NCI-H146 (cell line): Measurements from ENCODE around the gene GAB1.
A peak's percentile ranks its signal among the peaks of the same experiment; 100 is the strongest.

Source experiments
- DNase-seq: peaks from one replicate; lab custom pipeline; 2025; lab: John Stamatoyannopoulos, UW

GAB1 gene

DNA sequence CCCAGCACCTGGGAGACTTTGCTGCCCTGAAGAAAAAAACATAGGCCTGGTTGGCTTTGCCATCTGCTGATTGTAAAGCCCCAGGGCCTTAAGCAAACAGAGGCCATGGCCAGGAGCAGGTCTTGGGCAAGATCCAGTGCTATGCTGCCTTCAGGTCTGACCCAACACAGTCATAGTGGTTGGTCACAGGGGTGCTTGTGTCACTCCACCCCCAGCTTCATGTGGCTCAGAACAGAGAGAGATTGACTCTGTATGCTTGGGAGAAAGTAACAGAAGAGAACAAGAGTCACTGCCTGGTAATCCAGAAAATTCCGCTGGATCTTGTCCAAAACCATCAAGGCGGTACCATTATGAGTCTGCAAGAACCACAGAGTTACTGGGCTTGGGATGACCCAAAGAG, 152.4 kb downstream of the GAB1 start:
- DNase-seq: no peak

DNA sequence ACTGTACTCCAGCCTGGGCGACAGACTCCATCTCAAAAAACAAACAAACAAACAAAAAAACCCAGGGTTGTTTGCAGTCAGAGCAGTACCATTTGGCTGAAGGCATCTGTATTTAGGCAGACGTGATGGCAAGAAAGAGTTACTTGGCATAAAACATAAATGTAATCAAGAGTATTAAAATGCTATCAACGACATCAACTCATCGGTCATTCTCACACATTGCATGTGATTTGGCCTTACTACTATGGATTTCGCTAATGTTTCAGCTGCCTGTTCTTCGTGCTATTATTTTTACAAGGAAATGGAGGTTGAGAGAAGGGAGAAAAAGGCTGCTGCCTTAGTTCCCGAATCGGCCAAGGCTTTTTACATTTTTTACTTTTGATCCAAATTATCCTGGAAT, 161.3 kb downstream of the GAB1 start:
- no peak for DNase-seq

GRCh38 chr4:143502231-143502630, 165.6 kb downstream of the GAB1 start:
- no peak for DNase-seq

DNA sequence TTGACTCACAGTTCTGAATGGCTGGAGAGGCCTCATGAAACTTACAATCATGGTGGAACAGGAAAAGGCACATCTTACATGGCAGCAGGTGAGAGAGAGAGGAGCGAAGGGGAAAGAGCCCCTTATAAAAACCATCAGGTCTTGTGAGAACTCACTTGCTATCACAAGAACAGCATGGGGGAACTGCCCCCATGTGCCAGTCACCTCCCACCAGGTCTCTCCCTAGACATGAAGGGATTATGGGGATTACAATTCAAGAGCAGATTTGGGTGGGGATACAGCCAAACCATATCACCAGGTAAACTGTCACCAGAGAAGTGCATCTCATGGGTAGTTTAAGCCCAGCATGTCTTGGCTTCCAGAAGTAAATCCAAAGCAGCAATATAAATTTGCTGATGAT, 169.4 kb downstream of the GAB1 start:
- DNase-seq: no peak

DNA sequence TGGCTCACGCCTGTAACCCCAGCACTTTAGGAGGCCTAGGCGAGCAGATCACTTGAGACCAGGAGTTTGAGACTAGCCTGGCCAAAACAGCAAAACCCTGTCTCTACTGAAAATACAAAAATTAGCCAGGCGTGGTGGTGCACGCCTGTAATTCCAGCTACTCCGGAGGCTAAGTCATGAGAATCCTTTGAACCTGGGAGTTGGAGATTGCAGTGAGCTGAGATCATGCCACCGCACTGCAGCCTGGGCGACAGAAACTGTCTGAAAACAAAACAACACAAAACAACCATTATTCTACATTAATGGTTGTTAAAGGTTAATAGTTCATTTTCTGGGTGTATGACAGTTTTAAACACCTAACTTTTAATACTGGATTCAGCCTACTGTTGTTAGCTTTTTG, 175.2 kb downstream of the GAB1 start:
- DNase-seq: no peak

GRCh38 chr4:143512978-143513313, 176.3 kb downstream of the GAB1 start:
- no peak for DNase-seq

GRCh38 chr4:143513314-143514168, 176.9 kb downstream of the GAB1 start, which contains the start of gene SMARCA5:
Gene SMARCA5, plus strand, starts transcription at chr4:143513702. Its CDS starts 223 bp downstream, at chr4:143513925.
- peak; percentile 94 for DNase-seq

GRCh38 chr4:143514169-143514495, 177.5 kb downstream of the GAB1 start:
- DNase-seq: no peak

DNA sequence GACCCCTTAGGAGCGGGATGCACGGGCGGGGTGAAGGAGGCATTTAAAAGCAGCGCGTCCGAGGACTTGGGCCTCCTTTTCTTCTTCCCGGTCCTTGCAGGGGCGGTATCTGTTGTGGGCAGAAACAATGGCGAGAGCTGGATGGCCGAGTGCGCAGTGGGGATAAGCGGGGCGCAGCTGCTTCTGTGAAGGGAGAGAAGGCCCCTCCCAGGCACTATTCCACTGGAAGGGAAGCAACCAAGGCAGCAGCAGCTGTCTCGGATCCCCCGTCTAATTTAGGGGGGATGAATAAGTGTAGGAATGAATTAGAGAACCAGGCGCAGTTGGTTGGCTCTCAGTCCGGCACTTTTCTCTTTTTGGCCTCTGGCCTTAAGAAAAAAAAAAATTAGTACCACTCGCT, 177.8 kb downstream of the GAB1 start:
- peak; percentile 57 for DNase-seq

- DNase-seq: no peak
These were observed 178.2 kb downstream of the GAB1 start for GRCh38 chr4:143514901-143515300.

DNA sequence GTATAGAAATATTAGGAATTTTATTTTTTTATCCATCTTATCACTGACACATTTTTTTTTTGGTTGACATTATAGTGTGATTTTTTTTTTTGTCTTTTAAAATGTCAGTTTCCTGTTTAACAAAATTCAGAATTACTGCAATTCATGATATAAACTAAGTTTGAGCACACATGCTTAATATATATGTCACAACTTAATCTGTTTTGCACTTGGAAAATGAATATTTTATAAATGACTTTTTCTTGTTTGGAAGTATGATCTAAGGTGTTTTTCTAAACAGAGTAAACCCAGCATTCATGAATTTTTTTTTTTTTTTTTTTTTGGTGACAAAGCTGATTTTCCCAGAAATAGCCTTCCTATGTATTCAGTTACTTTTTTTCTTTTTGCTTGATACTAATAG, 179.2 kb downstream of the GAB1 start:
- no peak for DNase-seq

GRCh38 chr4:143517764-143518163, 181.1 kb downstream of the GAB1 start:
- DNase-seq: no peak
